ENCODE measurements around the gene CDH4. TPM values are rescaled to one million over a fixed set of nuclear protein-coding genes. Genes with fewer than 3 reads are reported as not detected.

CDH4 gene
- total and polyA plus RNA-seq, 2 of the 13 experiments (the other 11 are each of a cell fraction or from before 2014, with no cell fraction given), result not detected

DNA sequence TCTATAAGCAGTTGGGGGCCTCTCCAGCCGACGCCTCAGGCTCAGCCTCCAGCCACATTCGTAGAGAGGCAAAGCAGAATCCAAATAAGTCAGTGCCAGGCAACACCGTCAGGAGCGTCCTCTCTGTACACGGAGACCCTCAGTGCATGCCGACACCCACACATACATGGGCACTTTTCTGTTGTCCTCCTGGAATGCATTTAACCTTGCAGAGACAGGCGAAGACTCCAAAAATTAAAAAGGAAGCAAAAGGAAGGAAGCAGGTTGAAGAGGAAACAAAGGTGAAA is 487.7 kb downstream of the CDH4 start:
- intact Hi-C loops (cut with micrococcal nuclease; ENCODE audit: unreplicated experiment), result no loop called here

DNA sequence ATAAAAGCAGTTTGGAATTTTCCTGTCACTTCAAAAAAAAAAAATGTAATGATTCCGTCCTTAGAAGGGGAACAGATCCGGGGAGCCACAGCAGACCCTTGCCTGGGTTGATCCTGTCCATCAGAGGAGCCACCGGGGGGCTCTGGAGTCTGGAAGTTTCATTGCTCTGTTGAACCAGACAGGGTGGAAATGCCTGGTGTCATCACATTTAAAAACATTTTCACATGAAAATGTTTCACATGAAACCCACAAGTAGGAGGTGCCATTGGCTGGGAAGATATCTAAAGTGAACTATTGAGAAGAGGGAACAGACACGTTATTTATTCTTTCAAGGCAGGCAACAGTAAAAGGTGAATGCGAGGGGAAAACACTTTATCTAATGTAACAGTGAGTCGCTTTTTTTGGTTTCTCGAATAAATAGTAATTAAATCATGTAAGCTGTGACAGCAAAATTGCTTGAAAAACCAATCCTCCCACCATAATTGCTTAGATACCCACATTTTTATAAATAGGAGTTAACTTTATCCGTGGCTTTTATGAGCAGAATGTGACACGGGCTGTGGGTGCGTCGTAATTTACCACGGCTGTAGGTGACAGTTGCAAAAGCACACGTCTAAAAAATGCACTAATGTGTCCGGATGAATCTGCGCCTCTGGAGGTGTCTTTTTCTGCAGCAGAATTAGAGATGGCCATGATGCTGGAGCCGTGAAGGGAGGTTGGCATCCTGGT is 490.2 kb downstream of the CDH4 start:
- in situ Hi-C loops (cut with HindIII; ENCODE audit: extremely low pct_ligation_motif_present, low pct_unique_long_range_greater_than_20kb), result no loop called here
- intact Hi-C loops (cut with micrococcal nuclease; ENCODE audit: unreplicated experiment), result no loop called here
- H3K4me3 ChIP-seq (replicated peaks in 1 of 3; ENCODE audit: insufficient read depth in 1 of 3, low read depth in 2 of 3, low read length in 3 of 3), result no peak overlapping the region
- peak; percentile 34 for TF ChIP-seq STAG1 (CRISPR knock-in tag; IDR thresholded peaks at IDR 0.05)
- no peak for TF ChIP-seq ZFP62 (CRISPR knock-in tag; IDR thresholded peaks at IDR 0.05)
- TF ChIP-seq, protein P1, sequence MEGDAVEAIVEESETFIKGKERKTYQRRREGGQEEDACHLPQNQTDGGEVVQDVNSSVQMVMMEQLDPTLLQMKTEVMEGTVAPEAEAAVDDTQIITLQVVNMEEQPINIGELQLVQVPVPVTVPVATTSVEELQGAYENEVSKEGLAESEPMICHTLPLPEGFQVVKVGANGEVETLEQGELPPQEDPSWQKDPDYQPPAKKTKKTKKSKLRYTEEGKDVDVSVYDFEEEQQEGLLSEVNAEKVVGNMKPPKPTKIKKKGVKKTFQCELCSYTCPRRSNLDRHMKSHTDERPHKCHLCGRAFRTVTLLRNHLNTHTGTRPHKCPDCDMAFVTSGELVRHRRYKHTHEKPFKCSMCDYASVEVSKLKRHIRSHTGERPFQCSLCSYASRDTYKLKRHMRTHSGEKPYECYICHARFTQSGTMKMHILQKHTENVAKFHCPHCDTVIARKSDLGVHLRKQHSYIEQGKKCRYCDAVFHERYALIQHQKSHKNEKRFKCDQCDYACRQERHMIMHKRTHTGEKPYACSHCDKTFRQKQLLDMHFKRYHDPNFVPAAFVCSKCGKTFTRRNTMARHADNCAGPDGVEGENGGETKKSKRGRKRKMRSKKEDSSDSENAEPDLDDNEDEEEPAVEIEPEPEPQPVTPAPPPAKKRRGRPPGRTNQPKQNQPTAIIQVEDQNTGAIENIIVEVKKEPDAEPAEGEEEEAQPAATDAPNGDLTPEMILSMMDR (CRISPR knock-in tag; IDR thresholded peaks at IDR 0.05), result peak; percentile 42; the same call in 1 of the 2 replicates
- no peaks in the 10 kb centered on the region for H3K36me3 ChIP-seq (replicated peaks in 1 of 2; ENCODE audit: control insufficient read depth in 1 of 2, insufficient read depth in 2 of 2, low read length in 2 of 2)
- no peak overlapping the region for H3K27ac ChIP-seq (ENCODE audit: extremely low read length, insufficient read depth, low read length)
- H3K79me2 ChIP-seq (ENCODE audit: insufficient read depth, low read length), result no peaks in the 10 kb centered on the region
- no peak overlapping the region for H3K4me2 ChIP-seq (ENCODE audit: low read depth, low read length)
- POLR2A ChIA-PET, result no interaction called here
- ATAC-seq (no peak), DNase-seq (ENCODE audit: low spot score) (no peak), FAIRE-seq (no peak)
- BruUV-seq (replicated peaks), result no TSS peak
- H2AFZ ChIP-seq (ENCODE audit: low read length), result no peak overlapping the region
- CTCF ChIA-PET (ENCODE audit: low intra/inter-chr PET ratio, low total read pairs), result interaction anchor here (1.8 kb wide), 1 partner anchor 145 kb away, joined by 4 read pairs; no protein-coding TSS in a partner anchor
- no peak overlapping the region for H3K9ac ChIP-seq (ENCODE audit: insufficient read depth, low read depth, low read length)
- WGBS (ENCODE audit: low lambda C conversion rate), result 22% methylated on average over 16 of the region's 16 CpGs
- H3K9me3 ChIP-seq (ENCODE audit: low read length), result no peaks in the 10 kb centered on the region
- H3K27me3 ChIP-seq (ENCODE audit: control insufficient read depth in 1 of 2, insufficient read depth in 2 of 2, low read length in 2 of 2), result peaks cover 26 to 76% of the 10 kb centered on the region in 2 experiments
- peaks cover 5% of the 10 kb centered on the region; the same call in 1 of the 2 replicates for H3K4me1 ChIP-seq (ENCODE audit: insufficient read depth, low read length)
- peaks cover 3% of the 10 kb centered on the region; the same call in 1 of the 2 replicates for H4K20me1 ChIP-seq (ENCODE audit: insufficient read depth, low read length)

More for the DNA sequence above, 487.7 kb downstream of the CDH4 start:
- H3K4me3 ChIP-seq (replicated peaks in 1 of 3; ENCODE audit: insufficient read depth in 1 of 3, low read depth in 2 of 3, low read length in 3 of 3), result no peak overlapping the region
- no peak overlapping the region for H3K9ac ChIP-seq (ENCODE audit: insufficient read depth, low read depth, low read length)
- FAIRE-seq (peak; percentile 23), DNase-seq (ENCODE audit: low spot score) (no peak), ATAC-seq (no peak)
- in situ Hi-C loops (cut with HindIII; ENCODE audit: extremely low pct_ligation_motif_present, low pct_unique_long_range_greater_than_20kb), result no loop called here
- no peaks in the 10 kb centered on the region for H3K36me3 ChIP-seq (replicated peaks in 1 of 2; ENCODE audit: control insufficient read depth in 1 of 2, insufficient read depth in 2 of 2, low read length in 2 of 2)
- WGBS (ENCODE audit: low lambda C conversion rate), result 52% methylated on average over 8 of the region's 8 CpGs
- no peak overlapping the region for H3K27ac ChIP-seq (ENCODE audit: extremely low read length, insufficient read depth, low read length)
- H3K9me3 ChIP-seq (ENCODE audit: low read length), result no peaks in the 10 kb centered on the region
- H3K79me2 ChIP-seq (ENCODE audit: insufficient read depth, low read length), result no peaks in the 10 kb centered on the region
- no TSS peak for BruUV-seq (replicated peaks)
- POLR2A ChIA-PET, result no interaction called here
- H3K4me1 ChIP-seq (ENCODE audit: insufficient read depth, low read length), result peaks cover 5% of the 10 kb centered on the region; the same call in 1 of the 2 replicates
- TF ChIP-seq BRD4 (CRISPR knock-in tag; IDR thresholded peaks at IDR 0.05), result no peak
- TF ChIP-seq SP1 (IDR thresholded peaks at IDR 0.05), result no peak
- no peak for TF ChIP-seq SP1 (CRISPR knock-in tag; IDR thresholded peaks at IDR 0.05)
- TF ChIP-seq ZNF501 (CRISPR knock-in tag; IDR thresholded peaks at IDR 0.05), result 0 out of 2 replicates have a peak, but pooled peaks have one; percentile 17
- TF ChIP-seq ZNF33B (CRISPR knock-in tag; IDR thresholded peaks at IDR 0.05), result no peak
- no peak overlapping the region for H3K4me2 ChIP-seq (ENCODE audit: low read depth, low read length)
- H4K20me1 ChIP-seq (ENCODE audit: insufficient read depth, low read length), result peaks cover 3% of the 10 kb centered on the region; the same call in 1 of the 2 replicates
- H3K27me3 ChIP-seq (ENCODE audit: control insufficient read depth in 1 of 2, insufficient read depth in 2 of 2, low read length in 2 of 2), result peaks cover 38 to 84% of the 10 kb centered on the region in 2 experiments
- H2AFZ ChIP-seq (ENCODE audit: low read length), result no peak overlapping the region
- CTCF ChIA-PET (ENCODE audit: low intra/inter-chr PET ratio, low total read pairs), result no interaction called here

All from HepG2 (cell line).